AG04450 (cell line): ENCODE data around the gene SART3. TPM values are rescaled to one million over a fixed set of nuclear protein-coding genes. Genes with fewer than 3 reads are reported as not detected.

Experiments used
- CTCF ChIA-PET: fragments of 300-600, 350-600 bp; formaldehyde crosslinking; extraction: SDS; loops from one replicate; lab custom pipeline; 2022; ENCODE audit warnings: antibody characterized with exemption, inconsistent platforms; lab: Charles Lee
- POLR2A ChIA-PET: fragments of 350-600 bp; formaldehyde crosslinking; extraction: SDS; loops from one replicate; lab custom pipeline; 2021; ENCODE audit warnings: antibody characterized with exemption, inconsistent platforms; lab: Yijun Ruan, JAX
- DNase-seq: peaks from one replicate; pipeline ENCODE4 v3.0.0-alpha.2; 2011; ENCODE audit warnings: low read depth, low spot score
- H3K27ac ChIP-seq: one replicate; pipeline ENCODE4 v1.5.1; 2012; ENCODE audit warnings: low read depth, low read length, control low read depth
- H3K27me3 ChIP-seq: one replicate; pipeline ENCODE4 v1.6.0; 2012; ENCODE audit warnings: low read length; ENCODE audit not compliant: control insufficient read depth, insufficient read depth
- H3K4me3 ChIP-seq: 2 replicates; pipeline ENCODE4 v1.5.1; 2011; ENCODE audit warnings: mild to moderate bottlenecking, low read depth, low read length, control low read depth
- H3K9me3 ChIP-seq: 2 replicates; pipeline ENCODE4 v1.5.1; 2012; ENCODE audit warnings: low read length; ENCODE audit not compliant: control insufficient read depth, insufficient read depth
- polyA plus RNA-seq: library from polyadenylated mRNA; depleted of rRNA; stranded (reverse); fragments of >200 nt; gene quantifications from 2 replicates; pipeline ENCODE4 v1.2.3, GENCODE V29; 2011
- TF ChIP-seq, protein P1 (sequence below): IDR thresholded peaks from 2 replicates; pipeline ENCODE4 v1.5.1; 2011; ENCODE audit warnings: low read depth, low read length, control low read depth, inconsistent platforms

The SART3 gene
- polyA plus RNA-seq, 1 experiment = 23.9 TPM

DNA sequence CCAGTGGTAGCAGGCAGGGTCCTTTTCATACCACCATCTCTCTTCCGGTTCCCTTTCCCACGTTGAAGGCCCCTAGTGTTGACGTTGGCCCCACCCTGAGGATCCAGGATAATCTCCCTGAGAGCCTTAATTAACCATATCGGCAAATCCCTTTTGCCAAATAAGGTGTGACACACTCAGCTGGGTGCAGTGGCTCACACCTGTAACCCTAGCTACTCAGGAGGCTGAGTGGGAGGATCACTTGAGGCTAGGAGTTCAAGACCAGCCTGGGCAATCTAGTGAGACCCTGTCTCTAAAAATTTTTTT lies 39.7 kb upstream of the SART3 start:
- no peak for DNase-seq
- no peaks in the 10 kb centered on the region for H3K27me3 ChIP-seq
- CTCF ChIA-PET = interaction anchor here (0.6 to 0.9 kb wide), 3 partner anchors 17 to 131 kb away, joined by 3 read pairs; no protein-coding TSS in a partner anchor
- peak overlapping the region; percentile 11 for H3K27ac ChIP-seq
- TF ChIP-seq, protein P1, sequence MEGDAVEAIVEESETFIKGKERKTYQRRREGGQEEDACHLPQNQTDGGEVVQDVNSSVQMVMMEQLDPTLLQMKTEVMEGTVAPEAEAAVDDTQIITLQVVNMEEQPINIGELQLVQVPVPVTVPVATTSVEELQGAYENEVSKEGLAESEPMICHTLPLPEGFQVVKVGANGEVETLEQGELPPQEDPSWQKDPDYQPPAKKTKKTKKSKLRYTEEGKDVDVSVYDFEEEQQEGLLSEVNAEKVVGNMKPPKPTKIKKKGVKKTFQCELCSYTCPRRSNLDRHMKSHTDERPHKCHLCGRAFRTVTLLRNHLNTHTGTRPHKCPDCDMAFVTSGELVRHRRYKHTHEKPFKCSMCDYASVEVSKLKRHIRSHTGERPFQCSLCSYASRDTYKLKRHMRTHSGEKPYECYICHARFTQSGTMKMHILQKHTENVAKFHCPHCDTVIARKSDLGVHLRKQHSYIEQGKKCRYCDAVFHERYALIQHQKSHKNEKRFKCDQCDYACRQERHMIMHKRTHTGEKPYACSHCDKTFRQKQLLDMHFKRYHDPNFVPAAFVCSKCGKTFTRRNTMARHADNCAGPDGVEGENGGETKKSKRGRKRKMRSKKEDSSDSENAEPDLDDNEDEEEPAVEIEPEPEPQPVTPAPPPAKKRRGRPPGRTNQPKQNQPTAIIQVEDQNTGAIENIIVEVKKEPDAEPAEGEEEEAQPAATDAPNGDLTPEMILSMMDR = no peak
- H3K4me3 ChIP-seq = no peak overlapping the region
- POLR2A ChIA-PET = interaction anchor here (1.2 kb wide), 1 partner anchor 15 kb away, joined by 3 read pairs; no protein-coding TSS in a partner anchor
- H3K9me3 ChIP-seq = no peaks in the 10 kb centered on the region

DNA sequence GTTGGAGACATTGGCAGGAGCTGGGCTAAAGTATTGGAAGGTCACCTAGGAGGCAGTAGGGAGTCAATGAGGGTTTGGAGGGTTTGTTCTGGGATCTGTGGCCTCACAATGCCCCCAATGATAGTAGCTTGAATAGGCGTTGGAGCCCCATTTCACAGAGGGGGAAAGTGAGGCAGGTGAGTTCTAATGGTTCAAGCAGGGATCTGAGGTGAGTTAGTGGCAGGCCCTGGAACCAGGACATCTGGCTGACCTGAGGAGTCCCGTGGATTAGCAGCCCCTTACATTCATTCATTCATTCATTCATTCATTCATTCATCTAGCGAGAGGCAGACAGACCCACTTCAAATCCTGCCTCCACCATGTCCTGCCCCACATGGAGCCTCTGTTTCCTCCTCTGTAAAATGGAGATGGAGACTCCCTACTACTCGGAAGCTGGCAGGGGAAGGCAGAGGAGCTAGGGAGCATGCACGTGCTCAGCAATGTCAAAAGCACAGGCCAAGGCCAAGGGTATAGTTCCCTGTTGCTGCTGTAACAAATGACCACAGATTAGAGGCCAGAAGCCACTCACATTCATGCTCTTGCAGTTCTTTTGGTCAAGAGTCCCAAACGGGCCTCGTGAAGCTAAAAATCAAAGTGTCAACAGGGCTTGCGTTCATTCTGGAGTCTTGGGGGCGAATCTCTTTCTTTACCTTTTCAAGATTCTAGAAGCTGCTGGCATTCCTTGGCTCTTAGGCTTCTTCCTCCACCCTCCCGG lies 39.2 kb upstream of the SART3 start:
- no peak overlapping the region for H3K4me3 ChIP-seq
- no peaks in the 10 kb centered on the region for H3K27me3 ChIP-seq
- TF ChIP-seq, protein P1 = no peak
- POLR2A ChIA-PET = interaction anchor here (1.2 kb wide), 1 partner anchor 15 kb away, joined by 3 read pairs; no protein-coding TSS in a partner anchor
- no peak for DNase-seq
- no peaks in the 10 kb centered on the region for H3K9me3 ChIP-seq
- CTCF ChIA-PET = interaction anchor here (0.6 to 0.9 kb wide), 3 partner anchors 18 to 132 kb away, joined by 3 read pairs; no protein-coding TSS in a partner anchor
- peak overlapping the region; percentile 11 for H3K27ac ChIP-seq

DNA sequence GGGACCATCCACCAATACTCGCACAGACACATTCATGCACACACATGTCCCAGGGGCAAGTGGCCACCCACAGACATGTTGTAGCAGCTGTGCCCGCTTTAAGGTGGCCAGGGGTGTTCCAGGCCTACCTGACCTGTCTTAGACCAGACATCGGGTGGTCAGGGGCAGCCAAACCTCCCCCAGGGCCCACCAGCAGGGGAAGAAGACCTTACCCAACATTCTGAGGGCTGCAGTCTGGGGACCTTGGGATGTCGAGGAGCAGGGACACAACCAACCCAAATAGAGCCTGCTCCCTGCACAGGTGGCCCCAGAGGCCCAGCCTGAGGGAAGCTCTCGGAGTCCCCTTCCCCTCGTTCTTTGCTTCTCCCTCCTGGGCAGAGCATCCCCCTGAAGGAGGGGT lies 38.6 kb upstream of the SART3 start:
- no peak for DNase-seq
- no peak overlapping the region for H3K27ac ChIP-seq
- H3K27me3 ChIP-seq = no peaks in the 10 kb centered on the region
- TF ChIP-seq, protein P1 = no peak
- CTCF ChIA-PET = no interaction called here
- POLR2A ChIA-PET = interaction anchor here (1.2 kb wide), 1 partner anchor 16 kb away, joined by 3 read pairs; no protein-coding TSS in a partner anchor
- H3K9me3 ChIP-seq = no peaks in the 10 kb centered on the region
- no peak overlapping the region for H3K4me3 ChIP-seq

DNA sequence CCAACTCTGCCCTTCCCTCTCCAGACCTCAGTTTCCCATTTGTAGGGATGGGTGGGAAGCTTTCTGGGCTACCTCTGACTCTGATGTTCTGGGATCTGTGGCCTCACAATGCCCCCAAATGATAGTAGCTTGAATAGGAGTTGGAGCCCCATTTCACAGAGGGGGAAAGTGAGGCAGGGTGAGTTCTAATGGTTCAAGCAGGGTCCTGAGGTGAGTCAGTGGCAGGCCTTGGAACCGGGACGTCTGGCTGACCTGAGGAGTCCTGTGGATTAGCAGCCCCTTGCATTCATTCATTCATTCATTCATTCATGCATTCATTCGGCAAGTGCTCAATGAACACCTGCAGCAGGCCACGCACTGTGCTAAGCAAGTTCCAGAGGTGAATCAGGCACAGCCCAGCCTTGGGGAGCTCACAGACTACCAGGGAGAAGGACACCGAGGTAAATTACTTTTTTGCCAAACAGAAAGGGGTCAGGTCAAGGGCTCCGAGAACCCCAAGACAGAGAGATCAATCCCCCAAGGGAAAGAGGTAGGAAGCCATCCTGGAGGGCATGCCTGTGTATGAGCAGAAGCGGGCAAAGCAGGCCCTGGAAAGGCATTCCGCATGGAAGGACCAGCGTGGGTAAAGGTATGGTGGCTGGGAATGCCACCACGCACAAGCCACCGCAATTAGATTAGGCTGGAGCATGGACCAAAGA lies 37.7 kb upstream of the SART3 start:
- H3K4me3 ChIP-seq = peak overlapping the region; percentile 75
- H3K9me3 ChIP-seq = no peaks in the 10 kb centered on the region
- TF ChIP-seq, protein P1 = no peak
- no peaks in the 10 kb centered on the region for H3K27me3 ChIP-seq
- POLR2A ChIA-PET = interaction anchor here (0.5 to 1.8 kb wide), 5 partner anchors 9 to 204 kb away, joined by 3 to 9 read pairs (median 3); no protein-coding TSS in a partner anchor
- CTCF ChIA-PET = interaction anchor here (1.0 to 1.5 kb wide), 3 partner anchors 20 to 47 kb away, joined by 4 to 7 read pairs (median 4); no protein-coding TSS in a partner anchor
- peak overlapping the region; percentile 47 for H3K27ac ChIP-seq
- DNase-seq = no peak
